ENCODE data around the gene LIPC.

DNA sequence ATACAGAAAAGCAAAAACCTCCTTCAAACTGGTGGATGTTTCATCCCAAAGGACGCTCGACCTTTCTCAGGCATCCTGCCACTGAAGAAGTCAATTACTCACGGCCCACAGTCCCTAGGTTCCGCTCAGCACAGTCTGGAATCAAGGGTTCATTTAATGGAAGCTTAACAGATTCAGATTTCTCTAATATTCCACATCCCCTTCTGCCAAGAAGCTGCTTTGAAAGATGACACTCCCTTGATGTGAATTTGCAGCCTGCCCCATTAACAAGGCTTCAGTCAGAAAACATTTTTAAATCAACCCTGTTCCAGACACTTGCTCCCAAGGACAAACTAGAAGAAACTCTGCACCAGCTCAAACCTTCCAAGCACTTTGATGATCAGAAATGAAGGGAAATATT lies 81.2 kb downstream of the LIPC start:
- TF ChIP-seq GATA2 (IDR thresholded peaks at IDR 0.05; ENCODE audit: low read depth, low read length) (no peak), GATA3 (IDR thresholded peaks at IDR 0.05; ENCODE audit: low read depth, low read length) (no peak)
